PC-3 (cell line): Measurements from ENCODE around the gene CFTR.

Experiments used
- EZH2phosphoT487 ChIP-seq: fragments of 300-600 bp; sonication (generic); IDR thresholded peaks from 2 replicates; pipeline ENCODE4 v1.6.1; 2018; ENCODE audit warnings: mild to moderate bottlenecking, antibody characterized with exemption, low read length, borderline replicate concordance
- TF ChIP-seq, protein P1 (sequence below): fragments of 300-600 bp; sonication (generic); conservative IDR thresholded peaks from 2 replicates; pipeline ENCODE4 v1.5.1; 2017; ENCODE audit warnings: antibody characterized with exemption, low read depth, mild to moderate bottlenecking, low read length

DNA sequence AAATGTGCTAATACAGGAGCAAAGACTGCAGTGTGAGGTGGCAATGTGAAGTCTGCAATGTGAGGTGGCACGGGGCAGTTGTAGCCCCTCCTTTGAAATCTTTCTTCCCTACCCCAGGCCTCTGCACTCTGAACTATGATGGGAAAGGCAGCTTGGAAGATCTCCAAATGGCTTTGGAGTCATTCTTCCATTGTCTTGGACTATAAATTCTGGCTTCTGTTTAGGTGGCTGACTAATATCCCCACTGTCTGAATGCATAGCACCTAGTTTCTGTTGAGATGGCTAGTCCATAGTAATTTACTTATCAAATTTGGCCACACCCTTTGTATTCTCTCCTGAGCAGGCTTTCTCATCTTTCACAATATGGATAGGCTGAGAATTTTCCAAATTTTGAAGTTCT, 175.0 kb downstream of the CFTR start:
- TF ChIP-seq, protein P1, sequence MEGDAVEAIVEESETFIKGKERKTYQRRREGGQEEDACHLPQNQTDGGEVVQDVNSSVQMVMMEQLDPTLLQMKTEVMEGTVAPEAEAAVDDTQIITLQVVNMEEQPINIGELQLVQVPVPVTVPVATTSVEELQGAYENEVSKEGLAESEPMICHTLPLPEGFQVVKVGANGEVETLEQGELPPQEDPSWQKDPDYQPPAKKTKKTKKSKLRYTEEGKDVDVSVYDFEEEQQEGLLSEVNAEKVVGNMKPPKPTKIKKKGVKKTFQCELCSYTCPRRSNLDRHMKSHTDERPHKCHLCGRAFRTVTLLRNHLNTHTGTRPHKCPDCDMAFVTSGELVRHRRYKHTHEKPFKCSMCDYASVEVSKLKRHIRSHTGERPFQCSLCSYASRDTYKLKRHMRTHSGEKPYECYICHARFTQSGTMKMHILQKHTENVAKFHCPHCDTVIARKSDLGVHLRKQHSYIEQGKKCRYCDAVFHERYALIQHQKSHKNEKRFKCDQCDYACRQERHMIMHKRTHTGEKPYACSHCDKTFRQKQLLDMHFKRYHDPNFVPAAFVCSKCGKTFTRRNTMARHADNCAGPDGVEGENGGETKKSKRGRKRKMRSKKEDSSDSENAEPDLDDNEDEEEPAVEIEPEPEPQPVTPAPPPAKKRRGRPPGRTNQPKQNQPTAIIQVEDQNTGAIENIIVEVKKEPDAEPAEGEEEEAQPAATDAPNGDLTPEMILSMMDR, result no peak
- TF ChIP-seq EZH2phosphoT487, result no peak
